GM18505 (cell line): ENCODE results near the gene NUDT22.

Experiments
- ATAC-seq: cut with Tn5 transposase; IDR thresholded peaks from one replicate; pipeline ENCODE4 v1.9.1; 2021; ENCODE audit not compliant: unreplicated experiment
- POLR2A ChIP-seq: IDR thresholded peaks from 4 replicates; pipeline ENCODE4 v1.6.1; 2011; ENCODE audit warnings: borderline replicate concordance; ENCODE audit not compliant: insufficient read depth, insufficient read length; ENCODE audit errors: extremely low read depth

Gene NUDT22

DNA sequence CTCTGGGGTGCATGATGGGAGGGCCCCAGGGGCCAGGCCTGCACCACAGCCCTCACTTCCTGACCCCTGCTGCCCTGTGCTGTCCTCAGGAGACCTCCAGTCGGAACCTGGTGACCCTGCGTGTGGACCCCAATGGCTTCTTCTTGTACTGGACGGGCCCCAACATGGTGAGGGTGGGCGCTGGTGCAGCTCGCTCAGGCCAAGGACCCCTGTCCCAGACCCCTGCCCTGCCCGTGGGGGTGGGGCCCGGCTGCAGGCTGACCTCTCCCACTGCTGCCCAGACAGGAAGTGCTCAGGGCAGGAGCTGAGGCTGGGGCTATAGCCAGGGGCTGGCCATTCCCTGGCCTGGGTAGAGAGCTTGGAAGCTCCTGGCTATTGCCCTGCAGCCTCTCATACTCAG lies 28.3 kb downstream of the NUDT22 start:
- no peak for ATAC-seq
- no peak for TF ChIP-seq POLR2A

DNA sequence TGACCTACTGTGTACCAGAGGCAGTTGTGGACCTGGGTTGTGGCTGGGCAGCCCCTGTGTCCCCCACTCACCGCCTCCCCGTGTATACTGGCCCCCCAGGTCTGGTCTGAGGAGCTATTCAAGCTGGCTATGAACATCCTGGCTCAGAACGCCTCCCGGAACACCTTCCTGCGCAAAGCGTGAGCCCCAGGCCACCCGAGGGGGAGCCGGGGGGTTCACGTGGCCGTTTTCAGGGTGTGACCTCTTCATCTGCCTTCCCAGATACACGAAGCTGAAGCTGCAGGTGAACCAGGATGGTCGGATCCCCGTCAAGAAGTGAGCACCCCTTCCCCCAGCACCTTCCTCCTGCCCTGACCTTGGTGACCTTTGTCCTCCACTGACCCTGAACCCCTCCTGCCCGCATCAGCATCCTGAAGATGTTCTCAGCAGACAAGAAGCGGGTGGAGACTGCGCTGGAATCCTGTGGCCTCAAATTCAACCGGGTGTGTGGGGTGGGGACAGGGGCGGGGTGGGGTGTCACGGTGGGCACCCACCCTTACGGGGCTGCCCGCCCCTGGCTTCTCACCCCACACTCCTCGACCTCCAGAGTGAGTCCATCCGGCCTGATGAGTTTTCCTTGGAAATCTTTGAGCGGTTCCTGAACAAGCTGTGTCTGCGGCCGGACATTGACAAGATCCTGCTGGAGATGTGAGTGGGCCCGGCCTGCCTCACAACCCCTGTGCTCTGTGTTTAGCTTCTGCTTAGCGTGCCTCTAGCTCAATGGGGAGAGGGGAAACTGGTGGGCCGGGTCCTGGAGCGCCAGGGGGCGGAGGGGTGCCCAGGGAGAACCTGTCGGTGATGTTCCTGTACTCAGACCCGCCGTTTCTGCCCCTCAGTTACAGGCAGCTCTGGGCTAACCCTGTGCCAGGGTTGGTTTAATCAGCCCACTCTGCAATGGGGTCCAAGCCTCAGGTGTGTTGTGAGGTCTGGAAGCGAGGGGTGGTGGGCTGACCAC lies 29.4 kb downstream of the NUDT22 start:
- ATAC-seq, result no peak
- no peak for TF ChIP-seq POLR2A

DNA sequence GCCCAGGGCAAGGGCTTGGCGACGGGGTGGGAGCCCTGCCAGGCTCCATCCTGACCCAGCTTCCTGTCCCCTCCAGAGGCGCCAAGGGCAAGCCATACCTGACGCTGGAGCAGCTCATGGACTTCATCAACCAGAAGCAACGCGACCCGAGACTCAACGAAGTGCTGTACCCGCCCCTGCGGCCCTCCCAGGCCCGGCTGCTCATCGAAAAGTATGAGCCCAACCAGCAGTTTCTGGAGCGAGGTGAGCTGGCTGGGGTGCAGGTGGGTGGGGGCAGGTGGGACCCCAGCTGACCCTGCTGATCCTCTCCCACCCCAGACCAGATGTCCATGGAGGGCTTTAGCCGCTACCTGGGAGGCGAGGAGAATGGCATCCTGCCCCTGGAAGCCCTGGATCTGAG lies 30.2 kb downstream of the NUDT22 start:
- ATAC-seq, result no peak
- TF ChIP-seq POLR2A, result no peak

DNA sequence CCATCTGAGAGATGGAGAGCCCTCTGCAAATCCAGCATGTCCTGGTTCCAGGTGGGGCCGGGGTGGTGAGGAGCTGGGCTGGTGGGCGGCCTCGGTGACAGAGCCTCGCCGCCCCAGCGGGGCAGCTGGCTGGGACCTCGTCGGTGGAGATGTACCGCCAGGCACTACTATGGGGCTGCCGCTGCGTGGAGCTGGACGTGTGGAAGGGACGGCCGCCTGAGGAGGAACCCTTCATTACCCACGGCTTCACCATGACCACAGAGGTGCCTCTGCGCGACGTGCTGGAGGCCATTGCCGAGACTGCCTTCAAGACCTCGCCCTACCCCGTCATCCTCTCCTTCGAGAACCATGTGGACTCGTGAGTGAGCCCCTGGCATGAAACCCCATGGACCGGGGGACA lies 32.3 kb downstream of the NUDT22 start:
- no peak for TF ChIP-seq POLR2A
- no peak for ATAC-seq

DNA sequence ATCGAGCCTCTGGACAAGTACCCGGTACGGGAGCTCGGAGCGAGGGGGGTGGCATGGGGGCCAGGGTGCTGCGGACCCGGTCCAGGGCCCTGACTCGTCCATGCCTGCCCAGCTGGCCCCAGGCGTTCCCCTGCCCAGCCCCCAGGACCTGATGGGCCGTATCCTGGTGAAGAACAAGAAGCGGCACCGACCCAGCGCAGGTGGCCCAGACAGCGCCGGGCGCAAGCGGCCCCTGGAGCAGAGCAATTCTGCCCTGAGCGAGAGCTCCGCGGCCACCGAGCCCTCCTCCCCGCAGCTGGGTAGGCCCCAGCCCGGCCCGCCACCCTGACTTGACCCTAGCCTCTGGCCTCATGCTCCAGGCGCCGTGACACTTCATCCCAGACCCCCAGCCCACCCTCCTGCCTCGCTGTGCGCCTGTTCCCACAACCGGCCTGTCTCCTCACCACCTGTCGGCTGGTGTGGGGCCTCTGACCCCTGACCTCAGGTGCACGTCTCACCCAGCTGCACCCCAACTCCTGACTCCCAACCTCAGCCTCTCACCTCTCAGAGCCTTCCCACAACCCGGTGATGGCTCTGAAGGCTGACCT lies 33.0 kb downstream of the NUDT22 start:
- no peak for ATAC-seq

DNA sequence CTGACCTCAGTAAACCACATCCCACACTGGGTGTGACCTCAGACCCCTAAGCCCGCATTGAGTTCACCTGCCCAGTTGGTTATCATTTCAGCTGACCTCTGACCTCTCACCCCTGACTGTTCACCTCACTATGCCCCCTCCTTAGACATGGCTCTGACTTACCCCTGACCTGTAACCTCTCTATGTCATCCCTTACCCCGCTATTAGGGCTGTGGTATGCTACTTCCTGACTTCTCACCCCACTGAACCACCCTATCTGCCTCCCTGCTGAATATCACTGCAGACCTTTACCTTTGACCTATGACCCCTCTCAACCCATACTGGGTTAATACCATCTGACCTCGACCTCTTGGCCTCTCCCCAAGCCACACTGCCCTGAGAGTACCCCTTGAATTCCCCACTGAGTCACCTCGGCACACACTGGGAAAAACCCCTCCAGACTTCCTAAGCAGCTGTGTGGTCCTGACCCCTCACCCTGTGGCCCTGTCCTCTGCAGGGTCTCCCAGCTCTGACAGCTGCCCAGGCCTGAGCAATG lies 33.5 kb downstream of the NUDT22 start:
- no peak for ATAC-seq
- no peak for TF ChIP-seq POLR2A

More for the DNA sequence above, 33.0 kb downstream of the NUDT22 start:
- no peak for TF ChIP-seq POLR2A

DNA sequence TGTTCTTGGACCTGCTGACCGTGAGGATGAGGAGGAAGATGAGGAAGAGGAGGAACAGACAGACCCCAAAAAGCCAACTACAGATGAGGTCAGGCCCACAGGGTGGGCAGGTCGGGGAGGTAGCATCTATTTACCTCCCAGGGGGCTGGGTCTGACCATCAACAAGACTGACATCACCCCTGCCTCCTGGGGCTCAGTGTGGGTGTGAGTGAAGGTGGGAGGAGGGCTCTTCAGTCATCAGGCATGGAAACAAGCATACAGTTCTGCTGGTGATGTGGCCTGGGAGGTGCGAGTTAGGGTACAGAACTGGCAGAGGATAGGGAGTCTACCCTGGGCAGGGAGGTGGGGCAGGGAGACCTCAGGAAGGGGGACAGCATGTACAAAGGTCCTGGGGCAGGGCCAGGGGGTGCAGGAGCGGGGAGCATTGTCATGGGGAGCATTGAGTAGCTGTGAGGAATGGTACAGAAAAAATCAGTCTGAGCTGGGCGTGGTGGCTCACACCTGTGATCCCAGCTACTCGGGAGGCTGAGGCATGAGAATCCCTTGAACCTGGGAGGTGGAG lies 34.2 kb downstream of the NUDT22 start:
- no peak for TF ChIP-seq POLR2A
- no peak for ATAC-seq

DNA sequence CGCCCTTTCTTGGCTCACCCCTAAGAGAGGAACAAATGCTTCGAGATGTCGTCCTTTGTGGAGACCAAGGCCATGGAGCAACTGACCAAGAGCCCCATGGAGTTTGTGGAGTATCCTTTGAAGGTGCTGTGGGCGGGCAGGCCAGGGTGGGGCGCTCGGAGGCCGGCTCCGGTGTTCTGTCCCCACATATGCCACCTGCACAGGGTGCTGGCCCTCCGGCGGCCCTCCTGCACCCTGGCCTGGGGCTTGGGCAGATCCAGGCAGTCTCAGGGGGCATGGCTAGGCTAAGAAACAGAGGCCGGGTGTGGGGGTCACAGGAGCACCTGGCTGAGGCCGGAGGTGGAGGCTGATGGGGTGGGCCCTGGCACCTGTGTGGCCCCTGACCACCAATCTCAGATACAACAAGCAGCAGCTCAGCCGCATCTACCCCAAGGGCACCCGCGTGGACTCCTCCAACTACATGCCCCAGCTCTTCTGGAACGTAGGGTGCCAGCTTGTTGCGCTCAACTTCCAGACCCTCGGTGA lies 35.5 kb downstream of the NUDT22 start:
- TF ChIP-seq POLR2A, result no peak
- no peak for ATAC-seq

DNA sequence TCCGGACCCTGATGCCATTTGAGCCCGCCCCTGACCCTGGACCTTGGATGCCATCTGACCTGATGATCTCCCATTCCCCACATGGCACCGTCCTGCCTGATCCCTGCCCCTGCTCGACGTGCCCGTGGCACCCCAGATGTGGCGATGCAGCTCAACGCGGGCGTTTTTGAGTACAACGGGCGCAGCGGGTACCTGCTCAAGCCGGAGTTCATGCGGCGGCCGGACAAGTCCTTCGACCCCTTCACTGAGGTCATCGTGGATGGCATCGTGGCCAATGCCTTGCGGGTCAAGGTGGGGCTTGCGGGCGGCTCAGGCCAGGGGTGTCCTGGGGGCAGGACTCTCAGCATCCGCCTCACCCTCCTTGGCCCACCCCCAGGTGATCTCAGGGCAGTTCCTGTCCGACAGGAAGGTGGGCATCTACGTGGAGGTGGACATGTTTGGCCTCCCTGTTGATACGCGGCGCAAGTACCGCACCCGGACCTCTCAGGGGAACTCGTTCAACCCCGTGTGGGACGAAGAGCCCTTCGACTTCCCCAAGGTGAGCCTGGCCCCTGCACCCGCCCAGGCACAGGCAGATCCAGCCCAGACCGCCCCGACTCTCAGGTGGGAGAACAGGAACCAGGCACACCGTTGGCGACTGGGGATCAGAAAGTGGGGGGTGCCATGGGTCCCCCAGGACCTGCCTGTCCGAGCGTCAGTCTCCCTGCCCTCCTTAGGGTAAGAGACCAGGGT lies 36.4 kb downstream of the NUDT22 start:
- ATAC-seq, result no peak
- no peak for TF ChIP-seq POLR2A

DNA sequence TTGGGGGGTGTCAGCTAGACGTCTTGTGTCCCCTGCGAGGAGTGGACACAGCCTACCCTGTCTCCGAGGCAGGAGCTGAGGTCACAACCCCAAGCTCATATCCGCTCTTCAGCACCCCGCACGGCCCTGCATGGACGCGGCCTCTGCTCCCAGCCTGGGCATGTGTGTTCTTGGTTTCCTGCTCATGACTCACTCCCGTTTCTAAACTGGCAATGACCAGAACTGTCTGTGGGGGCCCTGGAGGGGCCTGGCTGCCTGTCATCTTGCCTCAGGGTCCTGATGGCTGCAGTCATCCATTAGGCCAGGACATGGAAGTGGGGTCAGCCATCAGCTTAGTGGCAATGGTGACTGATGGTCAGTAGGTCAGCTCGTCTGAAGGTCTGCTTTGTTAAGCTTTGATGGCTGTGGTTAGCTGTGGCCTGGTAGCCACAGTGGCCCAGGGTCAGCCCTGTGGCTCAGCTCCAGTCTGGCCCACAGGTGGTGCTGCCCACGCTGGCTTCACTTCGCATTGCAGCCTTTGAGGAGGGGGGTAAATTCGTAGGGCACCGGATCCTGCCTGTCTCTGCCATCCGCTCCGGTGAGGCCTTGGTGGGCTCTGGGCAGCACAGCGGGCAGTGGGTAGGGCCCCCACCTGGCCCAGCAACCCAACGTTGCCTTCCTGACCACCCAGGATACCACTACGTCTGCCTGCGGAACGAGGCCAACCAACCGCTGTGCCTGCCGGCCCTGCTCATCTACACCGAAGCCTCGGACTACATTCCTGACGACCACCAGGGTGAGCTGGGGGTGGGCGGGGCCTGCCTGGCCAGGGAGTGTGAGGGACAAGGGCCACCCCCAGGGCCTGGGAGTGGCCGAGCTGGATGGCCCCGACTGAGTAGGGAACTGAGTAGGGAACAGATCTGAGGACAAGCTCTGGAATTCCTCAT lies 37.2 kb downstream of the NUDT22 start:
- no peak for TF ChIP-seq POLR2A
- no peak for ATAC-seq

DNA sequence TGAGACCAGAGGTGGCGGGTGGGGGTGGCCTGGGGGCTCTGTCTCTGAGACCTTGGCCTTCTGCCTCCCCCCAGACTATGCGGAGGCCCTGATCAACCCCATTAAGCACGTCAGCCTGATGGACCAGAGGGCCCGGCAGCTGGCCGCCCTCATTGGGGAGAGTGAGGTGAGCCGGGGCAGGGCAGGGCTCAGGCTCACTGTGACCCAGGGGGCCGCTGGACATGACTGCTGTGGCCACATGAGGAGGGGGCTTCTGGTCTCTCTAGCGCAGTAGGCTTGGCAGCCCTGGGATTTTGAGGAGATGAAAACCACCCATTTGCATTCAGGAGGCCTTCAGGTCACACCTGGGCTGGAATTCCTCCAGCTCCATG lies 37.9 kb downstream of the NUDT22 start:
- ATAC-seq, result no peak
- no peak for TF ChIP-seq POLR2A

DNA sequence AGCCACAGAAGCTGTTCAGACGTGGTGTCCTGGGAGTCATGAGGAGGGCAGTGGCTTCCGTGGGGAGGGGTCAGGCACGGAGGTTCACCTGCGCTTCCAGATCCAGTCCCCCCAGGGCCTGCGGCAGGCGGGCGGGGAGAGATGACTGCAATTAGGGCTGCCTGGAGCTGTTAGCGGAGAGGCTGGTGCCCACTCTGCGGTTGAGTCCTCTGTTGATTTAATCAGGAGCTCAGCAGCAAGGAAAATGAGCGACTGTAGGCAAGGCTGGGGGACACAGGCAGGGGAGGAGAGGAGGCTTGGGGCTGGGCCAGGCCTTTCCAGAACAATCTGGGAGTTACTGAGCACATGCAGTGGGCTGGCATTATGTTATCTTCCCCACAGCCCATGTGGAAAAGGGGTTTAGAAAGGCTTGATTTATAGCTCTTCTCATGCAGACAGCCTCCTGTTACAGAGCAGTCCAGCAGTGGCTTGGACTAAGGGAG lies 38.3 kb downstream of the NUDT22 start:
- TF ChIP-seq POLR2A, result no peak

More for the DNA sequence above, 38.3 kb downstream of the NUDT22 start:
- ATAC-seq, result no peak
